ENCODE data around the gene KLHDC4. TPM values are rescaled to one million over a fixed set of nuclear protein-coding genes. Genes with fewer than 3 reads are reported as not detected.

KLHDC4 gene
- total RNA-seq, 1 experiment from 2014 or later: 76.2 TPM

DNA sequence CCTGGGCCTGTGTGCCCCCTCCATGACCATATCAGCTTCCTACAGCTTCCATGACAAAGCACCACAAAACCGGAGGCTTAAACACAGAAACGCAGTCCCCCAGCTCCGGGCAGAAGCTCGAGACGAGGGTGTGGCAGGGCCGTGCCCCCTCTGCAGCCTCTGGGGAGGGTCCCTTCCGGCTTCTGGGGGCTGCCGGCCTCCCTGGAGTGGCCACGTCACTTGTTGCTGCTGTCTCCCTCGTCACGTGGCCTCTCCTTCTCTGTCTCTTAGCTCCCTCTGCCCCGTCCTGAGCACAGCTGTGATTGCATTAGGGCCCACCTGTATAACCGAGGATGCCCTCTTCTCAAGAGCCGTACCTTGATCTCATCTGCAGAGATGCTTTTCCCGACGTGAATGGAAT, 98.9 kb downstream of the KLHDC4 start:
- no peaks in the 10 kb centered on the region for H4K20me1 ChIP-seq (ENCODE audit: control insufficient read depth, insufficient read depth, insufficient read length)

More for the DNA sequence above, 98.9 kb downstream of the KLHDC4 start:
- Histone ChIP-seq H2AFZ (ENCODE audit: low read length) (no peak overlapping the region), H3K27ac (ENCODE audit: insufficient read length, low read depth, low read length) (no peak overlapping the region), H2AK5ac (ENCODE audit: insufficient read length, low read length) (no peak overlapping the region), H3K4ac (ENCODE audit: low read depth, low read length) (no peak overlapping the region), H2BK12ac (ENCODE audit: insufficient read length, low read depth, low read length) (no peak overlapping the region), H2BK5ac (ENCODE audit: insufficient read length, low read length) (no peak overlapping the region), H3K79me2 (ENCODE audit: insufficient read depth, low read length) (no peaks in the 10 kb centered on the region), H3K4me2 (ENCODE audit: insufficient read depth, insufficient read length, low read length) (no peak overlapping the region), H3K23ac (ENCODE audit: insufficient read length, low read depth, low read length) (no peak overlapping the region), H3K9me3 (ENCODE audit: control insufficient read depth, low read depth, low read length) (no peaks in the 10 kb centered on the region), H3K9ac (ENCODE audit: extremely low read depth, insufficient read length, low read length) (no peak overlapping the region), H3K27me3 (ENCODE audit: insufficient read depth, low read length) (no peaks in the 10 kb centered on the region), H3K23me2 (ENCODE audit: insufficient read length, low read depth, low read length, poor library complexity, severe bottlenecking) (no peaks in the 10 kb centered on the region), H2BK20ac (ENCODE audit: low read depth, low read length, poor library complexity, severe bottlenecking) (no peak overlapping the region), H3K79me1 (ENCODE audit: insufficient read depth, low read depth, low read length, poor library complexity, severe bottlenecking) (no peaks in the 10 kb centered on the region), H3K4me1 (ENCODE audit: insufficient read depth, low read length) (no peaks in the 10 kb centered on the region), H2BK15ac (ENCODE audit: low read depth, low read length) (no peak overlapping the region), H4K5ac (ENCODE audit: insufficient read length, low read depth, low read length) (no peak overlapping the region), H4K8ac (replicated peaks; ENCODE audit: insufficient read length, low read depth, low read length) (no peak overlapping the region), H4K91ac (ENCODE audit: insufficient read length, low read depth, low read length) (no peak overlapping the region), H3K14ac (ENCODE audit: insufficient read depth, low read length) (no peak overlapping the region; the same call in 1 of the 2 replicates), H3K56ac (ENCODE audit: insufficient read length, low read depth, low read length) (no peak overlapping the region), H2BK120ac (ENCODE audit: low read depth, low read length, poor library complexity, severe bottlenecking) (no peak overlapping the region), H3T11ph (ENCODE audit: low read length) (no peak overlapping the region), H3K18ac (ENCODE audit: insufficient read length, low read depth, low read length) (no peak overlapping the region)
- Mint-ChIP-seq H3K27ac (no peak overlapping the region), H3K27me3 (ENCODE audit: low read depth) (no peaks in the 10 kb centered on the region), H3K4me3 (no peak overlapping the region), H3K36me3 (ENCODE audit: insufficient read depth in 1 of 3, low read depth in 3 of 3) (no peaks in the 10 kb centered on the region), H3K9me3 (no peaks in the 10 kb centered on the region), H3K4me1 (peaks cover 6 to 22% of the 10 kb centered on the region in 2 experiments)
- no peak for DNase-seq
- WGBS (ENCODE audit: extremely low coverage, insufficient read length, low lambda C conversion rate): no CpG with 5 or more reads among the region's 16 CpGs
- TF ChIP-seq, protein P1, sequence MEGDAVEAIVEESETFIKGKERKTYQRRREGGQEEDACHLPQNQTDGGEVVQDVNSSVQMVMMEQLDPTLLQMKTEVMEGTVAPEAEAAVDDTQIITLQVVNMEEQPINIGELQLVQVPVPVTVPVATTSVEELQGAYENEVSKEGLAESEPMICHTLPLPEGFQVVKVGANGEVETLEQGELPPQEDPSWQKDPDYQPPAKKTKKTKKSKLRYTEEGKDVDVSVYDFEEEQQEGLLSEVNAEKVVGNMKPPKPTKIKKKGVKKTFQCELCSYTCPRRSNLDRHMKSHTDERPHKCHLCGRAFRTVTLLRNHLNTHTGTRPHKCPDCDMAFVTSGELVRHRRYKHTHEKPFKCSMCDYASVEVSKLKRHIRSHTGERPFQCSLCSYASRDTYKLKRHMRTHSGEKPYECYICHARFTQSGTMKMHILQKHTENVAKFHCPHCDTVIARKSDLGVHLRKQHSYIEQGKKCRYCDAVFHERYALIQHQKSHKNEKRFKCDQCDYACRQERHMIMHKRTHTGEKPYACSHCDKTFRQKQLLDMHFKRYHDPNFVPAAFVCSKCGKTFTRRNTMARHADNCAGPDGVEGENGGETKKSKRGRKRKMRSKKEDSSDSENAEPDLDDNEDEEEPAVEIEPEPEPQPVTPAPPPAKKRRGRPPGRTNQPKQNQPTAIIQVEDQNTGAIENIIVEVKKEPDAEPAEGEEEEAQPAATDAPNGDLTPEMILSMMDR (conservative IDR thresholded peaks at IDR 0.05): no peak

Measured in H9 (cell line).